NCI-H1436 (cell line): ENCODE results near the gene SLC15A2.
"Not testable (repeated sequence)": the region's sequence is repeated elsewhere in the genome, so short reads cannot be mapped to it uniquely, and the experiment has no call there.

ENCODE experiments used
- DNase-seq: peaks from one replicate; lab custom pipeline; 2025; lab: John Stamatoyannopoulos, UW

SLC15A2 gene

GRCh38 chr3:121894301-121894990 lies at the start of gene SLC15A2:
Gene SLC15A2 (plus strand): TSS chr3:121894401. CDS start chr3:121894477, 76 bp downstream.
- DNase-seq: no peak

- no peak for DNase-seq
Measured at GRCh38 chr3:121844892-121845291, 49.3 kb upstream of the SLC15A2 start.

- no peak for DNase-seq
Measured at GRCh38 chr3:121852256-121852655, 41.9 kb upstream of the SLC15A2 start.

DNA sequence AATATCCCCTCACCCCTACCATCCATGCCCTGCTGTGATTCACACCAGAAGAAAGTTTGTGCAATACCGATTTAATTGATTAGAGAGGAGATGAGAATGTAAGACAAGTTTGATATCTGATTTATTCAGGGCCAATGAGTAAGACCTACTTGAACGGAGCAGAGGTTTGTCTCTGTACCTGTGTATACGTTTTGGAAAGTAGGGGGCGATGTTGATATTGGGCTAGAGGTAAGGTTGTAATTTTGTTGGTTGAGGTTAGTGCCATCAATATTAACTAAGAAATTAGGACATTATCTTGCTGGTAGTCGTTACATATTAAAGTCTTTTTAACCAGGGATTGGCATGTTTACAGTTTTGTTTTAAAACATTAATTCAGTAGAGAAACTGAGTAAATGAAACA lies 38.6 kb upstream of the SLC15A2 start:
- DNase-seq: peak; percentile 1

DNA sequence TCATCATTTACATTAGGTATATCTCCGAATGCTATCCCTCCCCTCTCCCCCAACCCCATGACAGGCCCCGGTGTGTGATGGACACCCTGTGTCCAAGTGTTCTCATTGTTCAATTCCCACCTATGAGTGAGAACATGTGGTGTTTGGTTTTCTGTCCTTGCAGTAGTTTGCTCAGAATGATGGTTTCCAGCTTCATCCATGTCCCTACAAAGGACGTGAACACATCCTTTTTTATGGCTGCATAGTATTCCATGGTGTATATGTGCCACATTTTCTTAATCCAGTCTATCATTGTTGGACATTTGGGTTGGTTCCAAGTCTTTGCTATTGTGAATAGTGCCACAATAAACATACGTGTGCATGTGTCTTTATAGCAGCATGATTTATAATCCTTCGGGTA lies 36.4 kb upstream of the SLC15A2 start:
- not testable (repeated sequence) for DNase-seq

- DNase-seq: not testable (repeated sequence)
Measured at GRCh38 chr3:121863247-121863646, 31.0 kb upstream of the SLC15A2 start.

GRCh38 chr3:121863801-121864200 lies 30.4 kb upstream of the SLC15A2 start:
- no peak for DNase-seq

DNA sequence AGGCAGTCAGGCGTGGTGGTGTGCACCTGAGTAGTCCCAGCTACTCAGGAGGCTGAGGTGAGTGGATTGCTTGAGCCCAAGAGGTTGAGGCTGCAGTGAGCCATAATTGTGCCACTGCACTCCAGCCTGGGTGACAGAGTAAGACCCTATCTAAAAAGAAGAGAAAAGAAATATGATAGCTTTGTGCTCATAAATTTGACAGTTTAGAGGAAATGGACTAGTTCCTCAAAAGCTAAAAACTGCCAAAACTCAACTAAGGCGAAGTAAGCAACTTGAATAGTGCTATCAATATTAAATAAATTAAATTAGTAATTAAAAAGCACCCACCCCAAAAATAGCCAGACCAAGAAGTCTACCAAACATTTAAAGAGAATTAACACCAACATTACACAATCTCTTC lies 24.5 kb upstream of the SLC15A2 start:
- no peak for DNase-seq

DNA sequence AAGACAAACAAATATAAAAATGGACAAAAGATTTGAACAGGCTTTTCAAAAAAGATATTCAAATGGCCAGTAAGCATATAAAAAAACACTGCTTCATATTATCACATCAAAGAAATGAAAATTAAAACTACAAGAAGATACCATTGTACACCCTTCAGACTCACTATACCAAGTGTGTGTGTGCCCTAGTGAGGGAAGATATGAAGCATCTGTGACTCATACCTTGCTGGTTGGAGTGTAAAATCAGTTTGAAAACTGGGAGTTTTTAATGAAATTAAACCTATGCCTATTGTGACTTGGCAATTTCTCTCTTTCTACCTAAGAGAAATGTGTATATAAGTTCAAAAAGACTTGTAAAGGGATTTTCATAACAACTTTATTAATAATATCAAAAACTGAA lies 23.5 kb upstream of the SLC15A2 start:
- no peak for DNase-seq

- DNase-seq: no peak
Measured at GRCh38 chr3:121871430-121871829, 22.8 kb upstream of the SLC15A2 start.

GRCh38 chr3:121878411-121878810 lies 15.8 kb upstream of the SLC15A2 start:
- DNase-seq: no peak

- peak; percentile 21 for DNase-seq
Measured at GRCh38 chr3:121883507-121883906, 10.7 kb upstream of the SLC15A2 start.

- no peak for DNase-seq
Measured at GRCh38 chr3:121885386-121885785, 8.8 kb upstream of the SLC15A2 start.

GRCh38 chr3:121895121-121895520 lies 920 bp downstream of the SLC15A2 start:
- no peak for DNase-seq

GRCh38 chr3:121895736-121896135 lies 1.5 kb downstream of the SLC15A2 start:
- no peak for DNase-seq

DNA sequence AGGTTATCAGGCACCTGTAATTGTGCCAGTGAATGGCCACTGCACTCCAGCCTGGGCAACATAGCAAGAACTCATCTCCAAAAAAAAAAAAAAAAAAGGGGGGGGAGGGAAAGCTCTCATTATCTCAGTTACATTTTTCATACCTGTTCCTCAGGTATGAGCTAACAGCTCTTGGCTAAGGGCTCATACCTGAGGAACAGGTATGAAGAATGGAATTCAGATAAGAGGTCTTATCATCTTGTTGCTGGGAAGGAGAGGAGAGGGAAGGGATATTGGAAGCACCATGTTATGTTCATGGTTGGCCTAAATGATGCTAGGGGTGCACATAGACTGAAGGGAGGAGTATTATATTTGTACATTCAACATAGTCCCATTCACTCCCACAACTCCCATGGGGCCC lies 2.6 kb downstream of the SLC15A2 start:
- no peak for DNase-seq

- DNase-seq: no peak
Measured at GRCh38 chr3:121897296-121897695, 3.1 kb downstream of the SLC15A2 start.

GRCh38 chr3:121913305-121913990 lies 19.2 kb downstream of the SLC15A2 start:
- DNase-seq: no peak

DNA sequence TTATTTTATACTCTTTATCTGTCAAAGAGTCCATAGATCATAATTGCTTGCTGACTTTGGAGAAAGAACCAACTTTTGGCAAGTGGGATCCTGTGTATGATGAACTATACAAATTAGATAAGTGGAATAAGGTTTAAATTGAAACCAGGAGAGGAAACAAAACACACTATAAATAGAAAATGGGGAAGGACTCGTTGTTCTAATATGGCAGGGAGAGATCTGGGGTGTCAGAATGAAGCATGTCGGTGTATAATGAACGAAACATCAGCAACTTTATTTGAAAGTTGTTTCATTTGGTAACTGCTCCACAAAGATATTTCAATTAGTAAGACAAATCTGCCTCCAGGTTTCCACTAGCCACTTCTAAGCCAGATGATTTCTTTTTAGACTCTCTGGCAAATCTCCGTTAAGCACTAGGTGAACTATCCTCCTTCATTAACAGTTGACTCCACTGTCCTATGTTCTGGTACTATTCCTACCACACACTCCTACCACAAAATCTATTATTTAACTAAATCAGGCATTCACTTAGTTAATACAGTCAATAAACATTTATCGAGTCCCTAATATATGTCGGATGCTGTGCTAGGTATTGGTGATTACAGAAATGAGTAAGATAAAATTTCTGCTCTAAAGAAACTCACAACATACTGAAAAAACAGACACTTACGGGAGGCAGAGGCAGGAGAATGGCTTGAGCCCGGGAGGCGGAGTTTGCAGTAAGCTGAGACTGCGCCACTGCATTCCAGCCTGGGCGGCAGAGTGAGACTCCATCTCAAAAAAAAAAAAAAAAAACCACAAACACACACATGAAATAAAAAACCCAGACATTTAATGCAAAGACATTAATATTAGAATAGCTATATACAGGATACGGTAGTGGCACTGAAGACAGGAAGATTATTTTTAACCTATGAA lies 20.1 kb downstream of the SLC15A2 start:
- DNase-seq: no peak

GRCh38 chr3:121916189-121916588 lies 22.0 kb downstream of the SLC15A2 start:
- no peak for DNase-seq

GRCh38 chr3:121918779-121919483 lies 24.7 kb downstream of the SLC15A2 start:
- DNase-seq: no peak

DNA sequence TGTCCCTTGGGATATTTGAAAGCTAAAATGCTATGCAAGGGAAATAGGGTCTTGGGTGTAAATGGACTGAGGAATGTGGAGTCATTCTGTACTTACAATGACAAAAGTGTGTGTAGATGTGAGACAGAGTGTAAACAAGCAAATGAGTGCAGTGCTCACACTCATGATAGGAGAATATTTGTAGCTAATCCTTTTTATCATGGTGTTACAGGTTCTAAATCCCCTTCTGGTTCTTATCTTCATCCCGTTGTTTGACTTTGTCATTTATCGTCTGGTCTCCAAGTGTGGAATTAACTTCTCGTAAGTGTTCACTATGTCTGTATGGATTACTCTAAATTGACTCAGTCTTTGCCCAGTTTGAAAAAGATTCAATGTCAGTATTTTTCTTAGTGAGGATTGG lies 30.5 kb downstream of the SLC15A2 start:
- DNase-seq: no peak
